MV-4-11 (cell line): ENCODE results near the gene PDE6A.
A peak's percentile ranks its signal among the peaks of the same experiment; 100 is the strongest.

ENCODE experiments used
- DNase-seq: peaks from one replicate; lab custom pipeline; 2025; lab: John Stamatoyannopoulos, UW

The PDE6A gene

GRCh38 chr5:149944666-149945065 is at the start of gene PDE6A:
Gene PDE6A, minus strand, starts transcription at chr5:149944793. Its CDS starts 120 bp downstream, at chr5:149944673.
- no peak for DNase-seq

GRCh38 chr5:149993471-149993870 is 48.9 kb upstream of the PDE6A start:
- no peak for DNase-seq

- peak; percentile 63 for DNase-seq
These were observed 46.2 kb upstream of the PDE6A start for GRCh38 chr5:149990518-149991376.

GRCh38 chr5:149988126-149988525 is 43.5 kb upstream of the PDE6A start:
- DNase-seq, result no peak

GRCh38 chr5:149982505-149982904 is 37.9 kb upstream of the PDE6A start:
- DNase-seq, result no peak

GRCh38 chr5:149981206-149981605 is 36.6 kb upstream of the PDE6A start:
- no peak for DNase-seq

- no peak for DNase-seq
These were observed 35.3 kb upstream of the PDE6A start for GRCh38 chr5:149979896-149980295.

GRCh38 chr5:149975409-149975808 is 30.8 kb upstream of the PDE6A start:
- DNase-seq, result no peak

- no peak for DNase-seq
These were observed 24.8 kb upstream of the PDE6A start for GRCh38 chr5:149969181-149969930.

- DNase-seq, result no peak
These were observed 22.4 kb upstream of the PDE6A start for GRCh38 chr5:149966946-149967345.

GRCh38 chr5:149963729-149964128 is 19.1 kb upstream of the PDE6A start:
- no peak for DNase-seq

- no peak for DNase-seq
These were observed 18.2 kb upstream of the PDE6A start for GRCh38 chr5:149962601-149963300.

GRCh38 chr5:149961957-149962409 is 17.4 kb upstream of the PDE6A start:
- peak; percentile 31 for DNase-seq

- no peak for DNase-seq
These were observed 16.6 kb upstream of the PDE6A start for GRCh38 chr5:149961186-149961685.

GRCh38 chr5:149960272-149961185 is 15.9 kb upstream of the PDE6A start, which contains the start of gene SLC26A2:
Gene SLC26A2, plus strand, starts transcription at chr5:149960758. Its CDS starts 16,895 bp downstream, at chr5:149977653.
- peak; percentile 96 for DNase-seq

GRCh38 chr5:149959406-149960236 is 15.0 kb upstream of the PDE6A start:
- DNase-seq, result peak; percentile 69

GRCh38 chr5:149957855-149958254 is 13.3 kb upstream of the PDE6A start:
- DNase-seq, result no peak

- DNase-seq, result no peak
These were observed 12.1 kb upstream of the PDE6A start for GRCh38 chr5:149956685-149957084.

GRCh38 chr5:149954798-149955197 is 10.2 kb upstream of the PDE6A start:
- DNase-seq, result no peak
